NCI-H345 (cell line): ENCODE measurements around the gene FAM110C.
"Not testable (repeated sequence)": the region's sequence is repeated elsewhere in the genome, so short reads cannot be mapped to it uniquely, and the experiment has no call there.

ENCODE experiments used
- DNase-seq: peaks from one replicate; lab custom pipeline; 2025; lab: John Stamatoyannopoulos, UW

Gene FAM110C, protein sequence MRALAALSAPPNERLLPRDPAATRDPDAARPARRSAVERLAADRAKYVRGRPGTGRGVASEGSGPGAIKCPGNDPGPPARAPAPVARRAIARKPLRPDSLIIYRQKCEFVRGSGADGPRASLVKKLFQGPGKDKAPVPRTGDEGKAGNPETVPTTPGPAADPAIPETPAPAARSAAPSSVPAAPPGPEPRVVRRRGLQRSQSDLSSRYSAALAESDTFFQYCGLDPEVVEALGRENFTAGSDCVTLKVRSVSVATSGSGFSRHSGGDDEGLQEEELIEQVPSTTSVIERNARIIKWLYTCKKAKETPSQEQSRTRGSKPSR

GRCh38 chr2:46471-47345 lies at the start of gene FAM110C:
FAM110C (minus strand) TSS chr2:46505; CDS start chr2:46385, 120 bp downstream.
- DNase-seq = peak; percentile 81

- no peak for DNase-seq
These were observed 46.0 kb upstream of the FAM110C start for GRCh38 chr2:92326-92725.

DNA sequence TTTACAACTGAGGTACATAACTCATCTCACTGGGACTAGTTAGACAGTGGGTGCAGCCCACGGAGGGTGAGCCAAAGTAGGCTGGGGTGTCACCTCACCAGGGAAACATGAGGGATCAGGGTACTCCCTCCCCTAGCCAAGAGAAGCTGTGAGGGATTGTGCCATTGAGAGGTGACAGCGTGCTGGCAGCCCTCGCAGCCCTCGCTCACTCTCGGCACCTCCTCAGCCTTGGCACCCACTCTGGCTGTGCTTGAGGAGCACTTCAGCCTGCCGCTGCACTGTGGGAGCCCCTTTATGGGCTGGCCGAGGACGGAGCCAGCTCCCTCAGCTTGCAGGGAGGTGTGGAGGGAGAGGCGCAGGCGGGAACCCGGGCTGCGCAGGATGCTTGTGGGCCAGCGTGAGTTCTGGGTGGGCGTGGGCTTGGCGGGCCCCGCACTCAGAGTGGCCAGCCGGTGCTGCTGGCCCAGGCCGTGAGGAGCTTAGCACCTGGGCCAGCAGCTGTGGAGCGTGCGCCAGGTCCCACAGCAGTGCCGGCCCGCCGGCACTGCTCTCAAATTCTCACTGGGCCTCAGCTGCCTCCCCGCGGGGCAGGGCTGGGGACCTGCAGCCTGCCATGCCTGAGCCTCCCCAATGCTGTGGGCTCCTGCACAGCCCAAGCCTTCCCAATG lies 44.5 kb upstream of the FAM110C start:
- DNase-seq = no peak

DNA sequence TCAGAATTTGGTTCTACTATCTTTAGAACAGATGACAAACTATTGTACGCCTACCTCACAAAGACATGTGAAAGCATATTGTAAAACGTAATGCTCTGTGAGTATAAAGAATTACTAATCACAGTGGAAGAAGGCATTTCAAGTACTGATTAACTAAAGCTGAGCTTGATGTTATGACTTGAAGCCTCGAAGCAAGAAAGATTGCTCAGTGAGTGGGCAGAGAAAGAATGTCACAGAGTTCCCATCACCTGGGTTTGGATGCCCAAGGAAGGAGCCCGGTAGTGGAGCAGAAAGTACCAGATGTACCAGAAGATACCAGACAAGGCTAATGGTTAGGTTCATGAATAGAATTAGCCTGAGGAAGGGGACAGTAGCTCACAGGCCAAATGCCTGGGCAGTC lies 39.5 kb upstream of the FAM110C start:
- no peak for DNase-seq

DNA sequence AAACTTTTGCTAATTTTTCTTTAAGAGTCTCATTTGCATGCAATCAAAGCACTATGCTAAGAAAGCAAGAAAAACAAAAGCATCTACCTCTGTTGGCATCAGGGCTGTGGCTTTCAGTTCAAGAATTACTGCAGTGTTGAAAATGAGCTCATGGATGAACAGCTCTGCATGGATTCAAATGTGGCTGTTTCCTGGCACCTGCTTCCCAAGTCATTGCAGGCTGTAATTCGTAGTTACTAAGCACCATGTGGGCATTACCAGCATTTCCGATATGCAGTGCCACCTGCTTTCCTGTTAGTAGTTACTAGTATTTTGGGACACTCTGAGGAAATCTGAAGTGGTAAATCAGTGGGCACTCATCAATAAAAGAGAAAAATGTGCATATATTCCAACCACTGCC lies 37.8 kb upstream of the FAM110C start:
- DNase-seq = peak; percentile 30

DNA sequence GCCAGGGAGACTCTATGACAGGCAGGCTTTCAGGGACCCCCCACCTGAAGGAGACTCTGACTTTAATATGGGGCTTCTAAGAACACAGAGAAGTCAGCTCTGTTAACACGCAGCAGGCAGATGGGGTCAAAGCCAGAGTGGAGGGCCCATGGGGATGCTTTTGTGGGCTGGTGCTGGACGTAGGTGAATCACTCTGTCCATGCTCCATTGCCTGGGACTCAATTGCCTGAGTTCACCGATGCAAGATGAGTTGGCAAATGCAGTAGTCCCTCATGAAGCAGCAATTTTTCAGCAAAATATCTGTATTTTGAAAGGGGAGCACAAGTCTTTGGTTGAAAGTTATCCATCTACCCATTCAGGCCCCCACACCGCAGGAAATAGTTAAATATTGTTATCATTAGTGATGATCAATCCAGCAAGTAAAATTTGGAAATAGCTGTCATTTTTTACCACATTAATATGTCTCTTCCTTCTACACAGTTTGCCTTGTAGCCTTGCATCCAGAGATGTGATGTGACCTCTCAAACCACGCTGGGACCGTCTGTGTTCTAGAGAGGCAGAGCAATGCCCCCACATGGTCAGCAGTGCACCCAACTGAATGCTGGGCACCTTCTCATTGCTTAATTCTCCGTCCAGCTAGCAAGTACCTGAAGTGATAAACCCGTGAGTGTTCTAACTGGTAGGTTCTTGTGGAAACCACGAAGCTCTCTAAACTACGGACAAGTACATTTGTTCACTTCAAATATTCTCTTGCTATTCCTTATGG lies 34.8 kb upstream of the FAM110C start:
- DNase-seq = no peak

DNA sequence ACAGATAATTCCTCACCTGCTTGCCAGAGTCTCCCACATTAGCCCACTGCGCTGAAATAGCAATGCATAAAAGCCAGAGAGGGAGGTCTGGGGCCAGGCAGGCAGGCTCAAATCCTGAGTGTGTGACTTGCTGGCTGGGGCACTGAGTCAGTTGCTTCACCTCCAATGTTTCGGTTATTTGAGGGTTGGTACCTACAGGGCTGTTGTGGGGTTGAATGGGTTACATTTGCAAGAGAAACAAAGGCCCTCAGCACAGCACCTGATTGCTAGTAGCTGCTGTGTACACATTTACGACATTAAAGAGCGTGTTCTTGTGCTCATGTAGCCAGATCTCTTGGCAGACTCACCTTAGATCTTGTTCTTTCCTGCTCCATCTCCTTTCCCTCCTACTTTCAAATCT lies 34.1 kb upstream of the FAM110C start:
- peak; percentile 18 for DNase-seq

DNA sequence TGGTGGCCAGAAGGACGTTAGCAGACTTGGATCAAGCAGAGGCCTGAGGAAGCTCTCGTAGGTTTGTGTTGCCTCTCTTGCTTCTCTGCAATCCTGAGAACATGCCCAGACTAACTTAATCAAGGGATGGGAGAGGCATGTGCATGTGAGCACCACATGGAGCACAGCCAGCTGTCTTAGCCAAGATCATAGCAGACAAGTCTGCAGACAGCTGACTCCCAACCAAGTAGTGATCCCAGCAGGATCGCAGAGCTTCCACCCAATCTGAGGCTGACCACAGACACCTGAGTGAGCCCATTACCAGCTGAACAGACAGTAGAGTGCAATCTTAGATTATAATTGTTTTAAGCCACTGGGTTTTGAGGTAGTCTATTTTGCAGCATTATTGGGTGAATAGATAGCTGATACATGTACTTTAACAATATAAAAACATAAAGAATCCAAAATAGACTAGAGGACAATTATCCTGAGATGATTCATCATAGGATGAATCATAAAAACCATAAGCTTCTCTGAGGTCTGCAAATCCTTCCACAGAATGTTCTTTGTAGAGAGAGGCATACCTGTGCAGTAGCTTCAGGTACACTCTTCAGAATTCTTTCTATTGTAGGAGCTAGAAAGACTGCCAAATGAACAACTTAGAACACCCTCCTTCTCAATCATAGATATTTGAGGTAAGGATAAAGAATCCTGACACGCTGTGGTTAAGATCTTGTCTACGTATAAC lies 25.2 kb upstream of the FAM110C start:
- no peak for DNase-seq

GRCh38 chr2:69366-70344 lies 23.4 kb upstream of the FAM110C start:
- peak; percentile 29 for DNase-seq

DNA sequence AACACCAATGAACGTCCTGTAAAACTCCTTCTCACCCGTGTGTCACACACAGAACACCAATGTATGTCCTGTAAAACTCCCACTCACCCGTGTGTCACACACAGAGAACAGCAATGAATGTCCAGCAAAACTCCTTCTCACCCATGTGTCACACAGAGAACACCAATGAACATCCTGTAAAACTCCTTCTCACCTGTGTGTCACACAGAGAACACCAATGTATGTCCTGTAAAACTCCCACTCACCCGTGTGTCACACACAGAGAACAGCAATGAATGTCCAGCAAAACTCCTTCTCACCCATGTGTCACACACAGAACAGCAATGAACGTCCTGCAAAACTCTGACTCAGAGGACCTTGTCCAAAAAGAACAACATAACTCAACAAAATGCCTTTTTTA lies 22.3 kb upstream of the FAM110C start:
- not testable (repeated sequence) for DNase-seq

GRCh38 chr2:66853-67252 lies 20.5 kb upstream of the FAM110C start:
- no peak for DNase-seq

- no peak for DNase-seq
These were observed 18.8 kb upstream of the FAM110C start for GRCh38 chr2:65121-65520.

DNA sequence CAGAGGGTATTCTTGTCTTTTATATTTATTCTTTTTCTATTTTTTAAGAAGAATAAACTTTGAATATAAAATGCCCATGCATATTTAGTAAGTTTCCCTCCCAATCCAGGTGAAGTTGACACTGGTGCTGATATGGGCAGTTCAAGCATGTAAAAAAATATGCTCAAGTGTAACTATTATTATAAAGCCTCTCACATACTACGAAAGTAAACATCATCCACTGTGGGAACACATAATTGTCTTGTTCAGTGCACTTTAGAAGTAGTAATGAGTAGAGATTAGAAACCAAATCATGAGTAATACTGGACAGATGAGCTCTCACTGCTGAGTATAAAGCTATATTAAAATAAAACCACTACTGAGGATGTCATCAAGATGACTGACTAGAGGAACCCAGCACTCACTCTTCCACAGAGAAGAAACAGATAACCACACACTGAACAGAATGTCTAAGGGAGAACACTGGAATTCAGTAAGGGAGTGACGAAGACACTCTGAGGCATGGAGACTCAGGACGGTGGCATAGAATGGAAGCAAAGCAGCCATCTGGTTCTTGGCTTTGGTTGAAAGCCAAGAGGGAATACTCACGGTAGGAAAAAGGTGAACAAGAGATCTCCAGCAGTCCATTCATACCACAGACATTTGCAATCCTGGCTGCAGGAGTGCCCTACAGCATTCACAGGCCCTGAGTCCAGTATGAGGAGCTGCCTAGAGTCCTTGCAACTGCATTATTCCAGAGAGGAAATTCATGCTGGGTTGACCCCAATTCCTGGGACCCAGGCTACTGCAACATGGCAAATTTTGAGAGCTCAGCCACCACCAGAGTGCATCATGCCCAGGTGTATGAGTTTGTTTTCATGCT lies 9.5 kb upstream of the FAM110C start:
- DNase-seq = no peak

GRCh38 chr2:51613-52012 lies 5.3 kb upstream of the FAM110C start:
- no peak for DNase-seq

GRCh38 chr2:47737-48136 lies 1.4 kb upstream of the FAM110C start:
- no peak for DNase-seq

- DNase-seq = no peak
These were observed 1.0 kb upstream of the FAM110C start for GRCh38 chr2:47346-47725.

- DNase-seq = no peak
These were observed 204 bp downstream of the FAM110C start for GRCh38 chr2:46131-46470.

DNA sequence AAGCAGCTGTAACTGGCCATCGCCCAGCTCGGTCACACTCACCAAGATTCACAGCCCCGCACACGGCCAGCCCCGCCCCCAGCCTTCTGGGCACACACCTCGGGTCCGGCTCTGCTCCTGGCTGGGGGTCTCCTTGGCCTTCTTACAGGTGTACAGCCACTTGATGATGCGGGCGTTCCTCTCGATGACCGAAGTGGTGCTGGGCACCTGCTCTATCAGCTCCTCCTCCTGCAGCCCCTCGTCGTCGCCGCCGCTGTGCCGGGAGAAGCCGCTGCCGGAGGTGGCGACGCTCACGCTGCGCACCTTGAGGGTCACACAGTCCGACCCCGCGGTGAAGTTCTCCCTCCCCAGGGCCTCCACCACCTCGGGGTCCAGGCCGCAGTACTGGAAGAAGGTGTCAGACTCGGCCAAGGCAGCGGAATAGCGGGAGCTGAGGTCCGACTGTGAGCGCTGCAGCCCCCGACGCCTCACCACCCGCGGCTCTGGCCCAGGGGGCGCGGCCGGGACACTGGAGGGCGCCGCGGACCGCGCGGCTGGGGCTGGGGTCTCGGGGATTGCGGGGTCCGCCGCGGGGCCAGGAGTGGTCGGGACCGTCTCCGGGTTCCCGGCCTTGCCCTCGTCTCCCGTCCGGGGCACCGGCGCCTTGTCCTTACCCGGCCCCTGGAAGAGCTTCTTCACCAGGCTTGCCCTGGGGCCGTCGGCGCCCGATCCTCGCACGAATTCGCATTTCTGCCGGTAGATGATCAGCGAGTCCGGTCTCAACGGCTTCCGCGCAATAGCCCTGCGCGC lies 769 bp downstream of the FAM110C start:
- DNase-seq = peak; percentile 34
